D721Med (cell line): ENCODE data around the gene MAD1L1.

Experiments used
- DNase-seq: peaks from one replicate; pipeline ENCODE4 v3.0.0; 2011; ENCODE audit warnings: low spot score; ENCODE audit not compliant: insufficient read length
- FAIRE-seq: peaks from 2 replicates; lab custom pipeline; 2011; peaks lifted over from hg19 to GRCh38; lab: Jason Lieb, UNC
- CTCF ChIP-seq: IDR thresholded peaks from 2 replicates; pipeline ENCODE4 v1.5.1; 2012; ENCODE audit warnings: mild to moderate bottlenecking, control low read depth; ENCODE audit not compliant: insufficient read depth; ENCODE audit errors: missing control alignments

MAD1L1 gene

GRCh38 chr7:2146676-2147472 lies 85.9 kb downstream of the MAD1L1 start:
- FAIRE-seq (no peak), DNase-seq (no peak)
- TF ChIP-seq CTCF = no peak

GRCh38 chr7:2145835-2146580 lies 86.7 kb downstream of the MAD1L1 start:
- no peak for TF ChIP-seq CTCF
- FAIRE-seq = no peak
- DNase-seq = no peak

- no peak for FAIRE-seq
- no peak for DNase-seq
- no peak for TF ChIP-seq CTCF
Observed at GRCh38 chr7:2144926-2145325, 87.8 kb downstream of the MAD1L1 start.

GRCh38 chr7:2143981-2144595 lies 88.7 kb downstream of the MAD1L1 start:
- DNase-seq (no peak), FAIRE-seq (no peak)
- no peak for TF ChIP-seq CTCF

- FAIRE-seq (no peak), DNase-seq (no peak)
- no peak for TF ChIP-seq CTCF
Observed at GRCh38 chr7:2143450-2143849, 89.3 kb downstream of the MAD1L1 start.

- DNase-seq = no peak
- FAIRE-seq = no peak
- TF ChIP-seq CTCF = no peak
Observed at GRCh38 chr7:2142386-2142785, 90.4 kb downstream of the MAD1L1 start.
